ENCODE data around the gene TRMT44. TPM values are rescaled to one million over a fixed set of nuclear protein-coding genes. Genes with fewer than 3 reads are reported as not detected.
"Not testable (repeated sequence)": the region's sequence is repeated elsewhere in the genome, so short reads cannot be mapped to it uniquely, and the experiment has no call there.

The TRMT44 gene
- total RNA-seq, 4 donors from 2014 or later = 30.8 to 60.0 (median 46.1) TPM

DNA sequence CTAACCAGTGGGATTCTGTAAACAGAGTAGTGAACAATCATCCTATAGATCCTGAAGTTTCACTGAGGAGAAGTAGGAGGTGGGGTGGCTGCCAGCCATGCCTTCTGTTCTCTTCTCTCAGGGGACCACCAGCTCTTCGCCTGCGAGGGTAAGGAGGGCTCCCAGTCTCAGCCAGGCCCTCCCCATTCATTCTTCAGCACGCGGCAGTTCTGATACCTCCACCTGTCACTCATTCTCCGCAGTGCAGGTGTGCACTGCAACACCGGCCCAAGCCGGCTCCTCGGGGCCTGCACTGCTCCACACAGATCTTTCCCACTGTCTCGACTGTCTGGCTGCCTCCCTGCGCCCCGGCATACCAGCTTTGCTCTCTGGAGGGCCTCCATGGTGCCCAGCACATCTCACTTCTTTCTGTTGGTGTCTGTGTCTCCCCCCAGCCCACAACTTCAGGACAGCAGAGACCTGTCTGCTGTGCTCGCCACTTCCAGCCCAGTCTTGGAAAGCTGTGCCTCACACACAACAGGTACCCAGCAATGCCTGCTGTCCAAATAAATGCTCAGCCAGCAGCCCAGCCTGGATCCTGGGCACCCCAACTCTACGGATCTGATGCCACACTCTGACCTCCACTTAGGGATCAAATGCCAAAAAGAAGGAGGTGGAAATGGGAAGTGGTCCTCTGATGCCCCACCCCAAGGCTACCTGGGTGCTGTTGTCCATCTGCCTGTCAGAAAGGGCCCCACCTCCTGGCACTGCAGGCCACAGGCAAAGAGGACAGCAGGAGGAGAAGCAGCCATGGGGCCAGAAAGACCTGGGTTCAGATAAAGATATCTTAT, 29.0 kb upstream of the TRMT44 start:
- Histone ChIP-seq H3K4me1 (peaks cover 15% of the 10 kb centered on the region), H3K36me3 (peaks cover 73% of the 10 kb centered on the region), H3K27ac (no peak overlapping the region), H3K9me3 (no peaks in the 10 kb centered on the region), H3K27me3 (no peaks in the 10 kb centered on the region), H3K4me3 (no peak overlapping the region)
- DNase-seq (ENCODE audit: low spot score in 2 of 2) = no peak
- TF ChIP-seq, protein P1, sequence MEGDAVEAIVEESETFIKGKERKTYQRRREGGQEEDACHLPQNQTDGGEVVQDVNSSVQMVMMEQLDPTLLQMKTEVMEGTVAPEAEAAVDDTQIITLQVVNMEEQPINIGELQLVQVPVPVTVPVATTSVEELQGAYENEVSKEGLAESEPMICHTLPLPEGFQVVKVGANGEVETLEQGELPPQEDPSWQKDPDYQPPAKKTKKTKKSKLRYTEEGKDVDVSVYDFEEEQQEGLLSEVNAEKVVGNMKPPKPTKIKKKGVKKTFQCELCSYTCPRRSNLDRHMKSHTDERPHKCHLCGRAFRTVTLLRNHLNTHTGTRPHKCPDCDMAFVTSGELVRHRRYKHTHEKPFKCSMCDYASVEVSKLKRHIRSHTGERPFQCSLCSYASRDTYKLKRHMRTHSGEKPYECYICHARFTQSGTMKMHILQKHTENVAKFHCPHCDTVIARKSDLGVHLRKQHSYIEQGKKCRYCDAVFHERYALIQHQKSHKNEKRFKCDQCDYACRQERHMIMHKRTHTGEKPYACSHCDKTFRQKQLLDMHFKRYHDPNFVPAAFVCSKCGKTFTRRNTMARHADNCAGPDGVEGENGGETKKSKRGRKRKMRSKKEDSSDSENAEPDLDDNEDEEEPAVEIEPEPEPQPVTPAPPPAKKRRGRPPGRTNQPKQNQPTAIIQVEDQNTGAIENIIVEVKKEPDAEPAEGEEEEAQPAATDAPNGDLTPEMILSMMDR (IDR thresholded peaks at IDR 0.05) = no peak
- TF ChIP-seq EP300 (IDR thresholded peaks at IDR 0.05) = no peak
- WGBS = 80% methylated on average over 13 of the region's 13 CpGs

DNA sequence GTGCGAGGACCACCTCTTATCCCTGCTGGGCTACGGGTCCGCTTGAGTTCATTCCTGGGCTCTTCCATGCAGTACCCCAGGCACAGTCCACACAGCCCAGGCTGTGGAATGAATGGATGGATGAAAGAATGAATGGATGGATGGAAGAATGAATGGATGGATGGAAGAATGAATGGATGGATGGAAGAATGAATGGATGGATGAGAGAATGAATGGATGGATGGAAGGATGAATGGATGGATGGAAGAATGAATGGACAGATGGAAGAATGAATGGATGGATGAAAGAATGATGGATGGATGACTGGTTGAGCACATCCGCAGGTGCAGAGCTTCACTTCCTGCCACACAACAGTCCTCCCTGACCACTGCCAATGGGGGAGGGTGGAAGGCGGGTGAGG, 28.3 kb upstream of the TRMT44 start:
- DNase-seq (ENCODE audit: low spot score in 2 of 2) = no peak
- no peak for TF ChIP-seq EP300 (IDR thresholded peaks at IDR 0.05)
- TF ChIP-seq POLR2AphosphoS5 (IDR thresholded peaks at IDR 0.05) = no peak
- TF ChIP-seq POLR2A (IDR thresholded peaks at IDR 0.05) = no peak
- TF ChIP-seq, protein P1 (IDR thresholded peaks at IDR 0.05) = no peak
- Histone ChIP-seq H3K4me1 (peaks cover 15% of the 10 kb centered on the region), H3K27ac (no peak overlapping the region), H3K4me3 (no peak overlapping the region), H3K27me3 (no peaks in the 10 kb centered on the region), H3K9me3 (no peaks in the 10 kb centered on the region), H3K36me3 (peaks cover 68% of the 10 kb centered on the region)
- WGBS = 96% methylated on average over 5 of the region's 5 CpGs

DNA sequence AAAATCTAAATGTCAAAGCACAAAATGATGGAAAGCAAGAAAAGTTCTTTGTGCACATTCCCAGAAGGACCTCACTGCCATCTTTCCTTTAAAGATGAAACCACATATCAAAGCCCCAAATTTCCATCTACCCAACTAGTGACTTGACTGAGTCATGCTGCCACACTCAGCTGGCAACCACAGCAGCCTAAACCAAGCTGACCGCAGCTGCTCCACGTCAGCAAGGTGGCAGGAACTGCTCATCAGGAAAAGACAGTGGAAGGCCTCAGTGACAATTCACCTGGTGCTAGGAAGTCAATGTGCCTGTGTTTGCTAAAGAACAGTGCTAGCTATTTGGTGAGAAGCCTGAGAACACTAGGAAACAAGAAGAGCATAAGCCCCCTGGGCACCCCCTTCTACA, 26.2 kb upstream of the TRMT44 start:
- no peak overlapping the region for H3K27ac ChIP-seq
- peaks cover 16% of the 10 kb centered on the region for H3K4me1 ChIP-seq
- peaks cover 52% of the 10 kb centered on the region for H3K36me3 ChIP-seq
- H3K27me3 ChIP-seq = no peaks in the 10 kb centered on the region
- no peak overlapping the region for H3K4me3 ChIP-seq
- no peak for TF ChIP-seq POLR2A (IDR thresholded peaks at IDR 0.05)
- no CpG with 5 or more reads among the region's 2 CpGs for WGBS
- no peaks in the 10 kb centered on the region for H3K9me3 ChIP-seq
- DNase-seq (ENCODE audit: low spot score in 2 of 2) = no peak

DNA sequence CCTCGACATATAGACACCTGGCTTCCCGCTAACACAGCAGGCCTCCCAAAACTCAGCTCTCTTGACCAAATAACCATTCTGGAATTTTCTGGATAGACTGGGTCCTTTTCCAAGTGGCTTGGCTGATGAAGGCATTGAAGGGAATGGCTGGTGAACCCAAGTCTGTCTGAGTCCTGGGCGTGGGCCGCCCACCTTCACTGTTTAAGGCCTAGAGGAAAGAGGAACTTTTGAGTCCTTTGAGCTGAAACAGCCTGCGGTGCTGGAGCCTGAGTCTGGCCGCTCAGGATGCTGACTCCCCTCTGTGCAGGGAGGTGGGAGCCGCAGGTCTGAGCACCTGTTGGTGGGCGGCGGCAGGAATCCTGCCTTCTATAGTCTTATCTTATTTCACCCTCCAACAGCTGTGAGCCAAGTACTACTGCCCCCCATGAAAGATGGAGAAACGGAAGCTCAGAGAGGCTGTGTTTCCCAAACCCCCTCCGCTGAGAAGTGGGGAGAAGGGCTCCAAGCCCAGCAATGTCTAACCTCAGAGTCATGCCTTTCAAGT, 23.4 kb upstream of the TRMT44 start:
- Histone ChIP-seq H3K36me3 (peaks cover 37% of the 10 kb centered on the region), H3K4me1 (peaks cover 13% of the 10 kb centered on the region), H3K4me3 (no peak overlapping the region), H3K9me3 (no peaks in the 10 kb centered on the region), H3K27me3 (no peaks in the 10 kb centered on the region), H3K27ac (no peak overlapping the region)
- DNase-seq (ENCODE audit: low spot score in 2 of 2) = no peak
- WGBS = 89% methylated on average over 11 of the region's 11 CpGs
- TF ChIP-seq, protein P1 (IDR thresholded peaks at IDR 0.05) = no peak
- no peak for TF ChIP-seq POLR2AphosphoS5 (IDR thresholded peaks at IDR 0.05)
- no peak for TF ChIP-seq POLR2A (IDR thresholded peaks at IDR 0.05)
- no peak for TF ChIP-seq EP300 (IDR thresholded peaks at IDR 0.05)

DNA sequence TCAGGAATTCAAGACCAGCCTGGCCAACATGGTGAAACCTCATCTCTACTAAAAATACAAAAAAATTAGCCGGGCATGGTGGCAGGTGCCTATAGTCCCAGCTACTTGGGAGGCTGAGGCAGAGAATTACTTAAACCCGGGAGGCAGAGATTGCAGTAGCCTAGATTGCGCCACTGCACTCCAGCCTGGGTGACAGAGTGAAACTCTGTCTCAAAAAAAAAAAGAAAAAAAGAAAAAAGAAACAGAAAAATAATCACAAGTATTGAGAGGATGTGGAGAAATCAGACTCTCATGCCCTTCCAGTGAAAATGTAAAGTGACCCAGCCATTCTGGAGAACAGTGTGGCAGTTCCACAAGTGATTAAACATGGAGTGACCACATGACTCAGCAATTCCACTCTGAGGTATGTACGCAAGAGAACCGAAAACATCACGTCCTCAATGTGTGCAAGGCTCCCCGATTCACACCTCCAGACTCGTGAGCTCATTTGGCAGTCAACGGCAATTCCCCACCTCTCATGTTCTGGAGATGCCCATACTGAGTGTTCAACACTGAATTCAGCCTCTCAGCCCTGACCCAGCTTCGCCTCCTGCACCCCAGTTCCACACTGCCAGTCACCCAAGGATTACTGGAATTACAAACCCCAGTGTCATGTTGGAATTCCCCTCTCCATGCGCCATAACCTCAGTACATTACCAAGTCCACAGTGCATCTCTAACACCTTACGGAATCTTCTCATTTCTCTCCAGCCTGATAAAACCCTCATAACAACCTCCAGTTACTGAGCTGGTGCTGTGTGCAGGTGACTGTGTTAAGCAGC, 21.1 kb upstream of the TRMT44 start:
- TF ChIP-seq POLR2A (IDR thresholded peaks at IDR 0.05) (no peak), EP300 (IDR thresholded peaks at IDR 0.05) (peak; percentile 28)
- WGBS = 91% methylated on average over 12 of the region's 12 CpGs
- no peak for DNase-seq (ENCODE audit: low spot score in 2 of 2)
- H3K36me3 ChIP-seq = peaks cover 21% of the 10 kb centered on the region
- no peaks in the 10 kb centered on the region for H3K9me3 ChIP-seq
- no peaks in the 10 kb centered on the region for H3K27me3 ChIP-seq
- no peak overlapping the region for H3K4me3 ChIP-seq
- H3K27ac ChIP-seq = no peak overlapping the region
- peaks cover 17% of the 10 kb centered on the region for H3K4me1 ChIP-seq

DNA sequence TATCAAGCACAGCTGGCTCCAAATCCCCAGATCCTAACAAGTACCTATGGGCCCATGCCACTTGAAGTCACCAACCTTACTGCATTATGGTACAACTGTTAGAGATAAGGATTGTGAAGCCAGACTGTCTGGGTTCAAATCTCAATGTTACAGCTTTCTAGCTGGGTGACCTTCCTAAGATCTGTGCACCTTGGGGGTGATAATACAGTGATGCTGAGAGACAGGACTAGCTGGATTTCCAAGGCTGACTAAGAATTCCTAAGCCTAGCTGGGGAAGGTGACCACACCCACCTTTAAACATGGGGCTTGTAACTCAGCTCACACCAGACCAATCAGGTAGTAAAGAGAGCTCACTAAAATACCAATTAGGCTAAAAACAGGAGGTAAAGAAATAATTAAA, 20.4 kb upstream of the TRMT44 start:
- Histone ChIP-seq H3K36me3 (peaks cover 14% of the 10 kb centered on the region), H3K4me1 (peaks cover 17% of the 10 kb centered on the region)
- H3K27ac ChIP-seq; H3K27me3 ChIP-seq; H3K9me3 ChIP-seq; DNase-seq (ENCODE audit: low spot score in 2 of 2); H3K4me3 ChIP-seq: not testable (repeated sequence)

Data from suprapubic skin (tissue), 4 donors.